Hematopoietic multipotent progenitor cell treated with erythropoietin and hydrocortisone succinate and interleukin-3 and kit ligand, for 15 days (in vitro differentiated cells): ENCODE data around the gene STAG1.
"Not testable (repeated sequence)": the region's sequence is repeated elsewhere in the genome, so short reads cannot be mapped to it uniquely, and the experiment has no call there.

Source experiments
- DNase-seq: peaks from one replicate; pipeline ENCODE4 v3.0.0-alpha.2; 2015; ENCODE audit warnings: low spot score

Gene STAG1

GRCh38 chr3:136745916-136746315 lies 6.3 kb downstream of the STAG1 start:
- no peak for DNase-seq

DNA sequence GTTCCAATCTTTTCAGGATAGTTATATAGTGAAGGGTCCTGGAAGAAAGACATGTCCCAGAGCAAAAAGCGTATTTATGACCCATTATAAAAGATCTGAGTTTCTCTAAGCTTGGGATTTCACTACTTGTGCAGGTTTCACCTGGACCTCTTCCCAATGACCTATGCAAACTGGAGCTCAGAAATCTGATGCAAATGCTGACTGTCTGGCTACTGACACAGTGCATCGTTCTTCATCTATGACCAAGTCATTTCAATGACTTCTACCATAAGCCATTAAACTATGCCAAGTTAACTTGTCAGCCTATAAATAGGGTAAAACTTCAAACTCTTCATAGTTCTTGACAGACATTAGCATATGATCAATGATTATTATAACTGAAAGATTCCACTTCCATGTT lies 11.1 kb downstream of the STAG1 start:
- DNase-seq = no peak

DNA sequence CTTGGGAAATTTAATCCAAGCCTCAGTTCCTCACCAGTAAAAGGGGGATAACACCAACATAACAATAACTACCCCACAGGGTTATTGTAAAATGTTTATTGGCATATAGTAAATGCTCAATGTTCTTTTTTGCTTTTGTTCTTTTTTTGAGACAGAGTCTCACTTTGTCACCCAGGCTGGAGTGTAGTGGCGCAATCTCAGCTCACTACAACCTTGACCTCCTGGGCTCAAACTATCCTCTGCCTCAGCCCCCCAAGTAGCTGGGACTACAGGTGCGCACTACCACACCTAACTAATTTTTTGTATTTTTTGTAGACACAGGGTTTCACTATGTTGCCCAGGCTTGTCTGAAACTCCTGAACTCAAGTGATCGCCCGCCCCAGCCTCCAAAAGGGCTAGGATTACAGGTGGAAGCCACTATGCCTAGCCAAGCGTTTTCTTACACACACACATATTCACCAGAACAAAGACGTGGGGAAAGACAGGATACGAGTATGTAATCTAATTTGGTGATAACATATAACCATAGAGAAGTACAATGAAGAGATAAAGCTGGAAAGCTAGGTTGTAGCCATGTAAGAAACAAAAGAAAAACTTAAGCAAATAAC lies 11.7 kb downstream of the STAG1 start:
- no peak for DNase-seq

DNA sequence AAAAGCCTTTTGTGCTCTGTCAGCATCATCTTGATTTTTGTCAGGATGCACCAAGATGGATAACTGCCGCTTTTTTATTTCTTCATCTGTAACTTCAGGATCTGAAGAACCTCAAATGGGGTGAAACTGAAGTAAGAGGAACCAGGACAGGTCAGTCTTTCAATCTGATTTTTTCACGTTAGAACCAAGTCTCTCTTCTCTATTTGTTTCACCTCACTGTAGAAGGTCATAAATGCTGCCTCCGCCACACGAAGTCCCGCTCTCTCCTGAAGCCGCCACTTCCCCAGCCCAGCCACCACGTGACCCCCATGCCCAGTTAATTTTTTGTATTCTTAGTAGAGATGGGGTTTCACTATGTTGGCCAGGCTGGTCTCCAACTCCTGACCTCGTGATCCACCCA lies 15.2 kb downstream of the STAG1 start:
- DNase-seq = not testable (repeated sequence)

GRCh38 chr3:136735103-136735502 lies 17.1 kb downstream of the STAG1 start:
- no peak for DNase-seq

DNA sequence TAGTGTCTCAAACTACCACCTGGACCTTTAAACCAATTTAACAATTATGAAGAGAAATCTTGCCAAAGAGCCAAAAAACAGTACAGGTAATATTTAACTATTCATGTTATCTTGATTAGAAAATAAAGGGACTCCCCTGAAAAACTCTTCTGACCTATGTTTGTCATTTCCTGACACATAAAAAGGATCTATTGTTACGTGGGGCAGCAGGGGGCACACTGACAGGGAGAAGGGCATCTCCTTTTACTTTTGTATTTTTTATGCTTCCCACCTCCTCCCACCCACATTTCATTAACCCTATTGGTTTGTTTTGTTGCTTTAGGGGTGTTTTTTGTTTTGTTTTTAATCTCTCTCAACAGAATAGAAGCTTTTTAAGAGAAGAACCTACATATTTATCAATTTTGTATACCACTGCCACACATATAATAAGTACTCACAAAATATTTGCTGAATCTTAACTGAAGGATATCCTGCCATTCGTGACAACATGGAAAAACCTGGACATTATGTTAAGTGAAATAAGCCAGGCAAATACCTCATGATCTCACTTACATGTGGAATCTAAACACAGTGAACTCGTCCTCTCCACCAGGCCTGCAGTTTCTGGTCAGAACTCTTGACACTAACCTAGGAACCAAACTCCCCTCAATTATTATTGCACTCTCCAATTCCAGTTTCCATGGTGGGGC lies 17.7 kb downstream of the STAG1 start:
- no peak for DNase-seq

DNA sequence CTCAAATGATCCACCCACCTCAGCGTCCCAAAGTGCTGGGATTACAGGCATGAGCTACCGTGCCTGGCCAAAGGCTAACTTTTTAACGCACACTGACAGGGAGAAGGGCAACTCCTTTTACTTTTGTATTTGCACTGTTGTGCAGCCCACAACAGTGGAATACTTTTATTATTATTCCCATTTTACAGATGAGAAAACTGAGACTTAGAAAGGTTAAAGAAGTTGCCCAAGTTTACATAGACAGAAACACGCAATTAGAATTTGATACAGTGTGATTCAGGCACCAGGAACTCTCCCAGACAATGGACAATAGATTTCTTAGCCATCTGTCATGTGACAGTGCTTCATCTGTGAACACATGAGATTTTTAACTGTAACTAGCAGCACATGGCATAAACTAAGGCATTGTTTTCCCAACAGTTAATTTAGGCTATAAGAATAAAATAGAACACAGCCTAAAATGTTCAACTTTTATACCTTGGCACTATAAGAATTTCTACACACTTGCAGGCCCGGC lies 18.8 kb downstream of the STAG1 start:
- no peak for DNase-seq

- DNase-seq = no peak
Measured at GRCh38 chr3:136731274-136731884, 20.8 kb downstream of the STAG1 start.

DNA sequence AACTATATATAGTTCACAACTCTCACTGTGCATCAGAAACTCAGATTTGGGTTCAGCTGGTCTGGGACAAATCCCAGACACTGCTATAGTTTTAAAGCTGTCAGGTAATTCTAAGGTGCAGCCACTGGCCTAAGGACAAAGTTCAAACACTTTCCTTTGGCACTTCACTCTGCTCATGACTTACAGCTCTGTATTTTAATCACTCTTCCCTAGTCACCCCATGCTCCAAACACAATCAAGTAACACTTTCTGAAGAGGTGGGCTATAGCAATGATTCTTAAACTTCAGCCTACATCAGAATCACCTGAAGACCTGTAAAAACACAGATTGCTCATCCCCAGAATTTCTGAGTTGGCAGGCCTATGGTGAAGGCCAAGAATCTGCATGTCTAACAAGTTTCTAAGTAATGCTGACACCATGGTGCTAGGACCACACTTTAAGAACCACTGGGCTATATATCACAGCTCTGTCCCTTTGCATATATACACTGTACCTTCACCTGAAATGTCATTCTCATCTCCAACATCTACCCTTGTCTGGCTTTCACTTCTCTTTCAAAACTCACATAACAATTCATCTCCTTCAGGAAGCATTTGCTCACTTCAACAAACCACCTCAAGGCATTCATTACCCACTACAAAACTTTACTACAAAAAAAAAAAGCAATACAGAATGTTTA lies 21.4 kb downstream of the STAG1 start:
- DNase-seq = no peak

GRCh38 chr3:136728918-136729317 lies 23.3 kb downstream of the STAG1 start:
- no peak for DNase-seq

- no peak for DNase-seq
Measured at GRCh38 chr3:136728473-136728872, 23.7 kb downstream of the STAG1 start.

DNA sequence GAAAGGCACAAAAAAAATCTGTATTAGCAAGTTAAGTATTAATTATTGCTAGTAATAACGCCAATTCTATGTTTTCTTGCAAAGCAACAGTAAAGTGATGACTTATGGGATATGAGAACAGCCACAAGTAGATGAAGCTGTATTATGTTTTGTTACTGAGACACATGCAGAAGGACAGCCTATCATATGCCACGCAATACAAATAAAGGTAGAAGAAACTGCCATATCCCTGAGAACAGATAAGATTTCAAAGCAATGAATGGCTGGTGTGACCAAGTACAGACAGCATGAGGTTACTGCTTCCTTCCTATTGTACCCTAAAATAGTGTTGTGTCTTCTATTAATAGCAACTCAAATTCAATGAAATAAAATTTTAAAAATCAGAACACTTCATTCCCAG lies 26.7 kb downstream of the STAG1 start:
- no peak for DNase-seq

DNA sequence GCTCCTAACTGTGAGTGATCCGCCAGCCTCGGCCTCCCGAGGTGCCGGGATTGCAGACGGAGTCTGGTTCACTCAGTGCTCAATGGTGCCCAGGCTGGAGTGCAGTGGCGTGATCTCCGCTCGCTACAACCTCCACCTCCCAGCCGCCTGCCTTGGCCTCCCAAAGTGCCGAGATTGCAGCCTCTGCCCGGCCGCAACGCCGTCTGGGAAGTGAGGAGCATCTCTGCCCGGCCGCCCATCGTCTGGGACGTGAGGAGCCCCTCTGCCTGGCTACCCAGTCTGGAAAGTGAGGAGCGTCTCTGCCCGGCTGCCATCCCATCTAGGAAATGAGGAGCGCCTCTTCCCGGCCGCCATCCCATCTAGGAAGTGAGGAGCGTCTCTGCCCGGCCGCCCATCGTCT lies 29.3 kb downstream of the STAG1 start:
- DNase-seq = not testable (repeated sequence)

GRCh38 chr3:136722399-136722798 lies 29.8 kb downstream of the STAG1 start:
- DNase-seq = not testable (repeated sequence)

DNA sequence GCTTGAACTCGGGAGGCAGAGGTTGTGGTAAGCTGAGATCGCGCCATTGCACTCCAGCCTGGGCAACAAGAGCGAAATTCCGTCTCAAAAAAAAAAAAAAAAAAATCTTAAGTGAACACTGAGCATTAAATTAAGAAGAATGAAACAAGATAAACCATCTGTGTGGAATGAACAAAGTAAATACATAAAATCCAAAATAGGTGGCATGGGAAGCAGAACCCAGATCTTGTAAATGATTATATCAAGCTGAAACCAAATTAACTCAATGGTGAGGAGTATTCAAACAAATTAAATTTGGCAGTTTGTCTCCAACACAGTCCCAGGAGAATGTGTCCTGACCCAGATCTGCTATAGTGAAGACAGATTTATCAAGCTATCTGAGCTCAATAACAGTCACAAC lies 32.1 kb downstream of the STAG1 start:
- no peak for DNase-seq

- no peak for DNase-seq
Measured at GRCh38 chr3:136716629-136717028, 35.5 kb downstream of the STAG1 start.

GRCh38 chr3:136714020-136714419 lies 38.2 kb downstream of the STAG1 start:
- DNase-seq = no peak

DNA sequence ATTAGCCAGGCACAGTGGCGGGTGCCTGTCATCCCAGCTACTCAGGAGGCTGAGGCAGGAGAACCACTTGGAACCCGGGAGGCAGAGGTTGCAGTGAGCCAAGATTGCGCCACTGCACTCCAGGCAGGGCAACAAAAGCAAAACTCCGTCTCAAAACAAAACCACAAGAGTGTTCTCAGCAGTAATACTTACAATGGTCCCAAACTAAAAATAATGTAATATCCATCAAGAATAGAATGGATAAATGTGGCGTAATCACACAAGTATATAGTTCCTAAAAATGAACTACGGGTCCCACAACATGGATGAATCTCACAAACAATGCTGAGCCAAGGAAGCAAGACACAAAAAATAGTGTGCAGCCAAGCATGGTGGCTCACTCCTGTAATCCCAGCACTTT lies 39.2 kb downstream of the STAG1 start:
- DNase-seq = no peak

DNA sequence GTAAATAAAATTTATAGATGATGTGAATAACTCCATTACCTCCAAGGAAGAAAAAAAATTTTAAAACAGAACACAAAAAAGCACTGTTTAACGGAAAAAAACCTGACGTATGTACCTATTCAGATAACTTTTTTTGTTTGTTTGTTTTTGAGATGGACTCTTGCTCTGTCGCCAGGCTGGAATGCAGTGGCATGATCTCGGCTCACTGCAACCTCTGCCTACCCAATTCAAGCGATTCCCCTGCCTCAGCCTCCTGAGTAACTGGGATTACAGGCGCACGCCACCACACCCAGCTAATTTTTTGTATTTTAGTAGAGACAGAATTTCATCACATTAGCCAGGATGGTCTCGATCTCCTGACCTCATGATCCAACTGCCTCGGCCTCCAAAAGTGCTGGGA lies 40.3 kb downstream of the STAG1 start:
- not testable (repeated sequence) for DNase-seq

GRCh38 chr3:136711277-136711676 lies 40.9 kb downstream of the STAG1 start:
- DNase-seq = no peak

- DNase-seq = not testable (repeated sequence)
Measured at GRCh38 chr3:136709775-136710174, 42.4 kb downstream of the STAG1 start.

GRCh38 chr3:136708333-136708985 lies 43.7 kb downstream of the STAG1 start:
- DNase-seq = no peak
